HTERT RPE-1 (cell line): ENCODE measurements around the gene BSPRY.
"Not testable (repeated sequence)": the region's sequence is repeated elsewhere in the genome, so short reads cannot be mapped to it uniquely, and the experiment has no call there.

Experiments used
- in situ Hi-C: fragments of 300-500 bp; cut with MboI; formaldehyde crosslinking; loops from 4 replicates; pipeline ENCODE4 v1.14.3; 2020; ENCODE audit warnings: low sequenced_read_pairs

Gene BSPRY

DNA sequence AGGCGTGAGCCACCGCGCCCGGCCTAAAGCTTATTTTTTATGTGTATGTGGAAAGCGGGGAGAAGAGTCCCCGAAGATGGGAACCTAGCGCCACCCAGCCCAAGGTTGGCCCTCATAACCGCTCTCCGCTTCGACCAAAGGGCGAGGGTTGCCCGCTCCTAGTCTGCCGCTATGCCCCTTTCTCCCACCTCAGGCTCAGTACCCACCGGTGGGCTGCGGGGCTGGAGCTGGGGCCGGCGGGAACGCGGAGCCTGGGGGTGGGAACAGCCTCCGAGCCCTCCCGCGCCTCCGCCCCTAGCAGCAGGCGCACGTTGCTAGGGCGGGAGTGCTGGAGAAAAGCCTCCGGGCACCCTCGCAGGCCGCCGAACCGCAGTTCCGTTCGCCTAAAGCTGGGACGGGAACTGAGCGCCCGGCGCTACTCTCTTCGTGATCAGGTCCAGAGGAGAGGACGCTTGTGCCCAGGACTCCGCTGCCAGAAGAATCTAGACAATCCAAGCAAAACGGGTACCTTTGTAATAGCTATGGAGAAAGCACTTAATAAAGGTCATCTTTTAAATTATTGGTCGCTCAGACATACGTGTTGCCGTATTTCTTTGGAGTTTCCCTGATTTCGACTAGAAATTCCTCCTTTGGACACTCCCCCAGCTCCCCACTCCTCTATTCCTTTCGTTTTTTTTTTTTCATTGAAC, 9.2 kb upstream of the BSPRY start, which contains the start of gene WDR31:
TSS of gene WDR31 (minus strand) at position 265 of the 689 bp plus-strand sequence. CDS start 8,253 bp downstream, outside the sequence.
- in situ Hi-C loops = no loop called here

DNA sequence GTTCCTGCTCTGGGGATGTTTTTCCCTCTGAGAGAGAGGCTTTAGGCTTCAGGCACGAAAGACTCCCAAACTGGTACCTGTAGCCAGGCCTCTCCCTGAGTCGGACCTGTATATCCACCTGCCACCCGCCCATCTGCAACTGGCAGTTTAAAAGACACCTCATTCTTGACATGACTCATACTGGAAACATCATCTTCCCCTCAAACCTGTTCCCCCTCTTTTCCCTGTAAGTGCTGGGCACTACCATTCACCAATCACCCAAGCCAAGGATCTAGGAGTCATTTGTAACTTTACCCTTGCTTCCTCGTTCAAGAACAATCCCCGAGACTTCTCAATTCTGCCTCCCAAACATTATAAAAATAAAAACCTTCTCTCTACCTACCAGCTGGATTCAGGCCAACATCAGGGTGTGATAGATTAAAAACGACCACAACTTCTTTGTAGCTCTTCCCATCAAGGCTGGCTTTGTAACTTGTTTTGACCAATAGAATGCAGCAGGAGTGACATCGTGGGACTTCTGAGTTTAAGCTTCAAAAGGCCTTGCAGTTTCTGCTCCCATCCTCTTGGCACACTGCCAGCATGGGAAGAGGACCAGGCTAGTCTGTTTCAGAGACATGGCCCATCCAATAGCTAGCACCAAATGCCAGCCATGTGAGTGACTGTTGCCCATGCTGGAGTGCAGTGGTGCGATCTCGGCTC, 7.5 kb upstream of the BSPRY start:
- in situ Hi-C loops = no loop called here

DNA sequence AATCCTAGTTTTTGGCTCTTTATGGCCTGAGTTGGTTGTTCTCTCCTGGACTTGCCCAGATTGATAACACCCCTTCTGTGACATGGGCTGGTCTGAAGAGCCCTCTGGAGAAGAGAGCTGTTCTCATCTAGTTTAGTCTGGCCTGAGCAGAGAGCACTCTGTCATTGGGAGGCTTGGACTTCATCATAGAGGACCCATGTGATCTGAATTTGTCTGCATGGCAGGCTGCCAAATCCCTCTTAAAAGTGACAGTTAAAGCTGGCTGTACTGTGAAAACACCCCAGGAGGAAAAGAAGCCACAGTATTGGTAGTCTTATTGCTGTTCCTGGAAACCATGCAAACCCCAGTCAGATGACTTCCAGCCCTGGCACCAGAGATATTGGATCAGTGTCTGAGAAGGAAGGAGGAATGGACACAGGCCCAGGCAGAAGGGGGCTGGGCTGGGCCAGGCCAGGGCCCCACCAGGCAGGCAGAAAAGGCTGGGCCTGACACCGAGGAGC, 5.6 kb upstream of the BSPRY start:
- in situ Hi-C loops = no loop called here

DNA sequence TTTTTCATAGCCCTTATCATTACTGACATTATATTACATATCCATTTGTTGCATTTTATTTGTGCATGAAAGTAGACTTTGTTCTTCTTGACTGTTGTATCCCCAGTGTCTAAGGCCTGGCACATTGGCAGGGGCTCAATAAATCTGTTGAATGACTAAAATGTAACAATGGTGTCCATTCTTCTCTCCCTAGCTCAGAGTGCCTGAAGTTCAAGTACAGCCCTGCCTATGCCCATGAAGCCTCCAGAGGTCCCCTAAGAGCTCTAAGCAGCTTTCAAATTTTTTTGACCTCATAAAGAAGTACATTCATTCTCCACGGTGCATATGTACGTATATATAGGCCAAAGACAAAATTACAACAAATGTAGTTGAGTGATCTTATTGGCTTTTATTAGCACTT, 4.2 kb upstream of the BSPRY start:
- in situ Hi-C loops = no loop called here

DNA sequence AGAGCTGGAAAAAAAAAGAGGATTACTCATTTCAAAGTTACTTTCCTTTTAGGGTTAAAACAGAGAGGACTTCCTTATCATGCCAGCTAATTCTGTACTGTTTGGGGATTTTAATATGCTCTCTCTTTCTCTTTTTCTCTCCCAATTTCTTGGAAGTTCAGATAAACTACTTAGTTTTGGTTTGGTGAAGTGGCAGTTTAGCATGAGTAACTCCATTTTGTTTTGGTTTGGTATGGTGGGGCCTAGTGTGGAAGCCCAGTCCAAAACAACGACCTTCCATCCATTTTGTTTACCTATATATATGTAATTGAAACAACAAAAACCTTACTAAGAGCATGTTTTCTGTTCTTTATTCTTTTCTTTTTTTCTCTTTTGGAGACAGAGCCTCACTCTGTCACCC, 3.7 kb upstream of the BSPRY start:
- in situ Hi-C loops = no loop called here

DNA sequence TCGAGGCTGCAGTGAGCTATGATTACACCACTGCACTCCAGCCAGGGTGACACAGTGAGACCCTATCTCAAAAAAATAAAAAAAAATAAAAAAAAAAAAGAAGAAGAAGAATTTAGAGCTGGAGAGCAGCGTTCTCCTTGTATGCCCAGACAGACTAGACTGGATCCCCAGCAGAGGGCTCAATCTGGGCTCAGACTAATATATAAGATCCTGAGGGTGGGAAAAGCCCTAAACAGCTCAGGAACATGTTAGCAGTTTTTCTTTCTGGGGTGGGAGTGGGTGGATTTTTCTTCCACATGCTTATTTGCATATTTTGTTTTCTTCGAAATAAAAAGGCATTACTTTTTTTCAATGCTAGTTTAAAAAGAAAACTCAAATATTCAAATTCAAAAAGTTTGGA, 904 bp upstream of the BSPRY start:
- in situ Hi-C loops = no loop called here

DNA sequence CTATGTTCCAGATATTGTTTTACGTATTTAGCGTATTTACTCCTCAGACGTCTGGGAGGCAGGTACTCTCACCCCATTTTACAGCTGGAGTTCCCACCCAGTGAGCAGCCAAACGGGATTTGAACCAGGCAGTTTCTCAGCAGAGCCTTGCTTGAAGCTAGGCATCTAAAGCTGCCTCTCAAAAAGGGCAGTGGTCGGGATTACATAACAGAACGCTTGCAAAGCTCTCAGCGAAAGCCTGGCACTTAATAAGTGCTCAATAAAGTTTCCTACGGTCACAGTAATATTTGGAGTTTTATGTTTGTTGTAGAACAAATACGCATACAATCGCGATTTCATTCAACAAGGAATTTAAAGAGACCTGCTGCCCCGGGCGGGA, 286 bp upstream of the BSPRY start:
- in situ Hi-C loops = no loop called here

DNA sequence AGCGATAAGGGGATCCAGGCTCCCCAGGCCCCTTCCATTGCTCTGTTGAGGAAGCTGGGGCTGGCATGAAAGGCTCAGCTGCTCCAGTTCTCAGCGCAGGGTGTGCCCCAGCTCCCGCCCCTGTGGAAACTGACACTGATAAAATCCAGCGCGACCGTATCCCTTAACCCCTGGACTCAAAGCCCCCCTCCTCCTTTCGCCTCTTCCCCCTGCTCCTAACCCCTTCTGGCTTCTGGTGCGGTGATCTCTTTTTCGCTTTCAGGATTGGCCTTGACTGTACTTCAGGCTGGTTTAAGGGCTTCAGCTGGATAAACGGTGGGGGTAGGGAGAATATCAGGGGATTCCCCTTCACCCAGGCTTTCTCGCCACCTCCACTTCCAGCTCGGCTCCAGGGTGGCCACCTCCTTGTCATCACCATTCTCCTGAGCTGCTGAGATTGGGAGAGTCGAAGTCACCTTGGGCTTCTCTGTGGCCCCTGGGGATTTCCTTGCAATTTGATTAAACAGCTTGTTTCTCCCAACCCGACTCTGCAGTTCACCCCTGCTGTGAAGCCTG, 843 bp downstream of the BSPRY start:
- in situ Hi-C loops = no loop called here

DNA sequence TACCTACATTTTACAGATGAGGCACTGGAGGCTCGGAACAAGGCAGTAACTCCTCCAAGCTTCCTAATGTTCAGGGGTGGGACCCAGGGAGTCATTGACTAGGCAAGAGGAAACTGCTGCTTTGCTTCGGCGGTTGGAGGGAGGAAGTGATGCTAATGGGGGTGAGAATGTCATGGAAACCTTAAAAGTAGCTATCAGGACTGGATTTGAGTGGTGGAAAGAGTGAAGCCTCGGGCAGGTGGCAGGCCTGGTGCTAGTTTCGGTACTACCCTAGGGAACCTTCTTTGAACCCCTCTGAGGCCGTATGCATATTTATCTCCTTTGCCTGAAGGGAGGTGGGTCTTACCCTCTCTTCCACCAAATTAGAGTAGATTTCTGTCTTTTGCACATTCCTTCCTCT, 1.6 kb downstream of the BSPRY start:
- in situ Hi-C loops = no loop called here

DNA sequence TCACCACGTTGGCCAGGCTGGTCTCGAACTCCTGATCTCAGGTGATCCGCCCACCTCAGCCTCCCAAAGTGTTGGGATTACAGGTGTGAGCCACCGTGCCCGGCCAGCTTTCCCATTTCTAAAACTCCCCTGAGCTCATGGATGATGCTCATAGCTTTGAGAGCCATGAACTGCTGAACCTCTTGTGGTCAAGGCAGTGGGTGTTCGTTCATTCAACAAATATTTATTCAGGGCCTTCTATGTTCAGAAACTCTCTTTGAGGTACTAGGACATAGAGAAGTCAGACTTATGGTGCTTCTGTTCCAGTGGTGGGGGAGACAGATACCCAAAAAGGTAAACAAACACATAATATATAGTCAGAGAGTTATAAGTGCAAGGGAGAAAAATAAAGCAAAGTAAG, 2.7 kb downstream of the BSPRY start:
- in situ Hi-C loops = no loop called here

DNA sequence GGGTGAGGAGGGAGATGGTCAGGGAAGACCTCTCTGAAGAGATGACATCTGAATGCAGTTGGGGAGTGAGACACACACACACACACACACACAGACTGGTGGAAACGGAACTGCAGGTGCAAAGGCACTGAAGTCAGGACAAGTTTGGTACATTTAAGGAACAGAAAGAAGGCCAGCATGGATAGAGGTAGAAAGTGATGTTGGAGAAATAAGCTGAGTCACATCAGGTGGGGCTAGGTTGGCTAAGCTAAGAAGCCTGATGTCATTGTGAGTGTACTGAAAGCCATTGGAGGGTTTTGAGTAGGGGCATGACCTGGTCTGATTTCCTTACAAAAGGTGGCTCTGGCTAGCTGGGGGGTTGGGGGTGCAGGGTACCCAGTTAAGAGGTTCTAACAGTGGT, 3.1 kb downstream of the BSPRY start:
- in situ Hi-C loops = no loop called here

DNA sequence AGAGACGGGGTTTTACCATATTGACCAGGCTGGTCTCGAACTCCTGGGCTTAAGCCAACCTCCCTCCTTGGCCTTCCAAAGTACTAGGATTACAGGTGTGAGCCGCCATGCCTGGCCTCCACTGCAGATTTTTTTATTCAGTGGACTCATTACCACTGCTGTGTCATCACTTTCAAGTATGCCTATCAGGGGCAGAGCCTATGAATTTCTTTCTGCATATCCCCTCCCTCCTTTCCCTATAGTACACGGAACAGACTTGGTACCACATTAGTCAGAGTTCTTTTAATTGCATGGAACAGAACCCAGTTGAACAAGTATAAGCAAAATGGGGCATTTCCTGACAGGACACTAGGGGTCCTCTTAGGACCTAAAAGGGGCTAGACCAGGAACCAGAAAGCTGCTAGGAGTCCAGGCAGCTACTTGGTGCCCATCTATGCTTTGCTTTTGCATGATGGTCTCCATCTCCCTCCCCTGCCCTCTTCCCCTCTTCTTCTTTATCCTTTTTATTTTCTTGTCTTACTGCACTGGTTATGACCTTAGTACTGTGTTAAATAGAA, 5.8 kb downstream of the BSPRY start:
- in situ Hi-C loops = no loop called here

DNA sequence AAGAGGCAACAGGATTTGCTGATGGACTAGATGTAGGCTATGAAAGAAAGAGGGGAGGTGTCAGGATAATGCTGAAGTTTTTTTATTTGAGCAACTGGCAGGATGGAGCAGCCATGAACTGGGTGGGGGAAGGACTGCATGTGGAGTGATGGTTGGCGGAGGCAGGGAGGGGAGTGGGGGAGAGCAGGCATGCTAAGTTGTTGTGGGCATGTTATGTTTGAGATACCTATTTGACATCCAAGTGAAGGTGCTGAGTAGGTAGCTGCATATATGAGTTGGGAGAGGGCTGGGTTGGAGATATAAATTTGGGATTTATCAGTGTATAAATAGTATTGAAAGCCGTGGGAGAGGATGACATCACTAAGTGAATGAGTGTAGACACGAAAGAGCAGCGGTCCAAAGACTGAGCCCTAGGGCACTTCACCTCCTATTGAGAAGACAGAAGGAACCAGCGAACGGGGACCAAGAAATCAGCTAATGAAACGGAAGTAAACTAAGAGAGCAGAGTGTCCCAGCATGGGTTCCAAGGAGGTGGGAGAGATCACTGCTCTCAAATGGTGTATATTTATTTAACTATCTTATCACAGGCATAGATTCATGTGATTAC, 7.4 kb downstream of the BSPRY start:
- in situ Hi-C loops = no loop called here

DNA sequence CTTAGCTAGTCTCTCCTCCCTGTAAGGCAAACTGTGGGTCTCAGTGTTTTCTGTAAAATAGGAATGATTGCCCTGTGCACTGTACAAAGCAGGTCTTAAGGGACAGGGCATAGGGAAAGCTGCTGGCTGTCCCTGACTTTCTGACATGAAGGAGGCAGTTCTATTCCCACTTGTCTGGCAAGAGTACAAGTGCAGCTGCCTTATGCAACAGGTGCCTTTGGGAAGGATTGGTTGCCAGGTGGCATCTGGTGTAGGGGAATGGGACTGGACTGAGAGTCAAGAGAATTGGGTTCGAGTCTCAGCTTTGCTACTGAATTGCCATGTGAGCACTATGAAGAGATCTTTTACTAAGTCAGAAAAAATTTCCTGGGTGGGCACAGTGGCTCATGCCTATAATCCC, 10.0 kb downstream of the BSPRY start:
- in situ Hi-C loops = no loop called here

DNA sequence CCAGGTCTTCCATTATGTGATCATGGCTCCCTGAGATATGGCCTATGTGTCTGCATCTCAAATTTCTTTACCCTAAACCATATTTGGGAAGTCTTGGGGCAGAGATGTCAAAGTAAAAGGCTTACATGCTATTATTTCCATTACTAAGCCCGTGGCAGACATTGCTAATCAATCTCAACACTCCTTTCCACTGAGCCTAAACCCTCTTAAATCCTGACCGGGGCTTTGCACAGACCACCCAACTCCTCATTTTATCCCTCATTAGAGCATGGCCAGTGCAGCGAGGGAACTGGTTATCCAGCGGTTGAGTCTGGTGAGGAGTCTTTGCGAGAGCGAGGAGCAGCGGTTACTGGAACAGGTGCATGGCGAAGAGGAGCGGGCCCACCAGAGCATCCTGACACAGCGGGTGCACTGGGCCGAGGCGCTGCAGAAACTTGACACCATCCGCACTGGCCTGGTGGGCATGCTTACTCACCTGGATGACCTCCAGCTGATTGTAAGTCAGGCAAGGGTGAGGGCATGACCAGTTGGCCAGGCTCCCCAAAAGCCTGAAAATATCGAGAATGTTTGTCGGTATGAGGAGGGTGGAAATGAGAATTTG, 11.0 kb downstream of the BSPRY start:
- in situ Hi-C loops = no loop called here

DNA sequence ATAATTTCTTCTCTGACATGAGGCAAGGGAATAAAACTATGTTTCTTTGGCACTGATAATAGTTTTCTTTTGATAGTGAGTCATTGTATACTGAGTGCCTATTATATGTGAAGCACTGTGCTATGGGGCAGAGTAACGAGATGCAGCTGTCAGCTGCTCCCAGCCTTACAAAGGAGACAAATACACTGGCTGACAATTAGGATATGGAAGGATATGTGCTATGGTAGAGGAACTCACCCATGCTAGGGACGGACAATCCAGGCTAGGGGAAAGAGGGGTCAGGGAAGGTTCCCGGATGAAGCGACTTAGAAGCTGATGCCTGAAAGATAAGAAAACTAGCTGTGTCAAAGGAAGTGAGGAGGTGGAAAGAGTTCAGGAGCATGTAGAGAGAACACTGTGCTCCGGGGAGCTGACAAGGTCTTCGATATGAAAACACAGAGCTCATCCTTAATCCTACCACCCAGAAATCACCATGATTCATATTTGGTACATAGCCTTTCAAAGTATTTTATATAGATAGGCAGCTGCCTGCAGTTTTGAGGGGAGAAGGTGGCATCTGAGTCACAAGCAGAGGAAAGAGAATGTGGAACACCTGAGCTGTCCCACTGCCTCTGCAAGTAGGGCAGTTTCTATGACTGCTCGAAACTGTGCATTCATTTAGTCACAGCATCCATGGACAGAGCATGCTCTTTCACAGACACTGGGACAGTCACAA, 12.1 kb downstream of the BSPRY start:
- in situ Hi-C loops = no loop called here

DNA sequence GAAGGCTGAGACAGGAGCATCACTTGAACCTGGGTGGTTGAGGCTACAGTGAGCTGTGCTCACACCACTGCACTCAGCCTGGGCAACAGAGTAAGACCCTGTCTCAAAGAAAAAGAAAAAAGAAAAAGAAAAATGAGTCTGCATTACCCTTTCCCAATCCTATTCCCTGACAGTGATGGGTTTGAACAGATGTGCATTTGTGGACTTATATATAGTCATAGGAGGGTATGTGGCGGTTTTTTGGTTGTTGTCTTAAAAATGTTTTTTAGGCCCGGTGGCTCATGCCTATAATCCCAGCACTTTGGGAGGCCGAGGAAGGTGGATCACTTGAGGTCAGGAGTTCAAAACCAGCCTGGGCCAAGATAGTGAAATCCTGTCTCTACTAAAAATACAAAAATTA, 14.0 kb downstream of the BSPRY start:
- in situ Hi-C loops = no loop called here

DNA sequence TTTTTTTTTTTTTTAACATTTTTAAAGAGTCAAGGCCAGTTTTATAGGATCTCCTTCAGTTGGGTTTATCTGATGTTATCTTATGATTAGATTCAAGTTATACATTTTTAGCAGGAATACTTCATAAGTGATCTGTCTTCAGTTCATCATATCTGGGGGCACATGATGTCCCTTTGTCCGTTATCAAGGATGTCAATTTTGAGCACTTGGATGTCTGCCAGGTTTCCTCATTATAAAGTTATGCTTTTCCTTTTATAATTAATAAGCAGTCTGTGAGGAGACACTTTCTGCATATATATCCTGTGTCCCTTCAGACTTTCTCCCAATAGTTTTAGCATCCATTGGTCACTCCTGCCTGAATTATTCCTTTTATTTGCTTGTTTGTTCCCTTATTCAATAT, 15.6 kb downstream of the BSPRY start:
- in situ Hi-C loops = no loop called here

DNA sequence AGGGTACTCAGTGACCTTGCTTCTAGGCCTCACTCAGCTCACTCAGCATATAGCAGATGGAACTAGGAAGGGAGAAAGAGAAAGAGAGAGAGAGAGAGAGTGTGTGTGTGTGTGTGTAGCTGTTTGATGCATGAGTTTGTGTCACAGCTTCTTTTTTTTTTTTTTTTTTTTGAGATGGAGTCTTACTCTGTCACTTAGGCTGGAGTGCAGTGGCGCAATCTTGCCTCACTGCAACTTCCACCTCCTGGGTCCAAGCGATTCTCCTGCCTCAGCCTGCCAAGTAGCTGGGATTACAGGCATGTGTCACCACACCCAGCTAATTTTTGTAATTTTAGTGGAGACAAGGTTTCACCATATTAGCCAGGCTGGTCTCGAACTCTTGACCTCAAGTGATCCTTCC, 16.3 kb downstream of the BSPRY start:
- in situ Hi-C loops = not testable (repeated sequence)

DNA sequence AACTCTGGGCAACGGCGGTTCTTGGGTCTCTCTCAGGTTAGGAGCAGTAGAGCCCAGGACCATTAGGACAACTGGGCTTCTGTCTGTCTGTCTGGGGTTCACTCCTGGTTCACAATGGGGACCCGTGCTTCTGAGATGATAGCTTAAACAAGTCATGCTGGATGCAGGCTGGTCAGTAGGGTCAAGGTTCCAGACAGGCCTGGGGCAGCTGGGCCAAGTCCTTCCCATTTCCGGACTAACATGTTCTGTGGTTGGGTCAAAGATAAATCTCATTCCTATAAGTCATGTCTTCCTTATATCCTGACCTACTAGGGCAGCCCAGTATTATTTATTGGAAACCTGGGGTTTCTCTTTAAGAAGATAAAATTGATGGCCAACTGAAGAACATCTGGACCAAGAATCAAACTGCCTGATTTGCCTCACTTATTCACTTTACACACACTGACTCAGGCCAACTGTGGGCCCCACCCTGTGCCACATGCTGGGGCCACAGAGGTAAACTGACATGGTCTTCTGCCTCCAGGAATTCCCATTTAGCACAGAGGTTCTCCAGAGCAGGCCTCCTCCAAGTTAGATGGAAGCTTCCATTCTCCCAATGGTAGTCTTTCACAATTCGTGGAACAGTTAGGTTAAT, 19.1 kb downstream of the BSPRY start:
- in situ Hi-C loops = no loop called here
